Ascending aorta (tissue), 2 donors: Measurements from ENCODE around the gene WNT9B. TPM values are rescaled to one million over a fixed set of nuclear protein-coding genes. Genes with fewer than 3 reads are reported as not detected.

Source experiments
- DNase-seq, 2 donors: peaks; one replicate each; pipeline ENCODE4 v3.0.0-alpha.2; 2019; ENCODE audit warnings: low spot score in 2 of 2
- H3K27ac ChIP-seq, 2 donors: fragments of 200-600 bp; sonication (generic); one replicate each; pipeline ENCODE4 v1.5.1; 2016 to 2017; ENCODE audit warnings: mild to moderate bottlenecking in 1 of 2
- H3K27me3 ChIP-seq: fragments of 200-600 bp; sonication (generic); one replicate; pipeline ENCODE4 v1.5.1; 2017
- H3K36me3 ChIP-seq, 2 donors: fragments of 200-600 bp; sonication (generic); one replicate each; pipeline ENCODE4 v1.5.1; 2016
- H3K4me1 ChIP-seq, 2 donors: fragments of 200-600 bp; sonication (generic); one replicate each; pipeline ENCODE4 v1.5.1; 2016 to 2017; ENCODE audit warnings: mild to moderate bottlenecking in 1 of 2
- H3K4me3 ChIP-seq, 2 donors: fragments of 200-600 bp; sonication (generic); one replicate each; pipeline ENCODE4 v1.5.1; 2016 to 2017; ENCODE audit warnings: mild to moderate bottlenecking in 1 of 2
- H3K9me3 ChIP-seq, 2 donors: fragments of 200-600 bp; sonication (generic); one replicate each; pipeline ENCODE4 v1.5.1; 2016
- CTCF ChIP-seq, 3 experiments: fragments of 200-600 bp in 2 of 3; fragments of 450-650 bp in 1 of 3; sonication (generic) in 2 of 3; IDR thresholded peaks; one replicate each; pipeline ENCODE4 v1.5.1; 2016 to 2019; ENCODE audit warnings: antibody characterized with exemption in 3 of 3, mild to moderate bottlenecking in 1 of 3, moderate library complexity in 1 of 3
- intact Hi-C: fragments of 100-400 bp; cut with DNase I; formaldehyde crosslinking; loops from one replicate; pipeline ENCODE4 v1.15.1; 2023
- total RNA-seq: library from RNA; depleted of rRNA; stranded (reverse); fragments of >200 nt; gene quantifications from one replicate; pipeline ENCODE4 v1.1.0, GENCODE V29; 2016

Gene WNT9B
- total RNA-seq, 1 donor from 2014 or later = 5.6 TPM

- no peaks in the 10 kb centered on the region for H3K36me3 ChIP-seq
- peaks cover 29% of the 10 kb centered on the region for H3K27me3 ChIP-seq
- no peak for DNase-seq
- H3K4me1 ChIP-seq = peaks cover 6 to 8% of the 10 kb centered on the region in 2 donors
- intact Hi-C loops = no loop called here
- no peak overlapping the region for H3K27ac ChIP-seq
- TF ChIP-seq CTCF (IDR thresholded peaks at IDR 0.05) = no peak
- H3K9me3 ChIP-seq = no peaks in the 10 kb centered on the region
- no peak overlapping the region for H3K4me3 ChIP-seq
Observed at GRCh38 chr17:46815474-46816353, 35.7 kb upstream of the WNT9B start.

- Histone ChIP-seq H3K4me1 (peaks cover 6 to 8% of the 10 kb centered on the region in 2 donors), H3K4me3 (no peak overlapping the region), H3K9me3 (no peaks in the 10 kb centered on the region), H3K36me3 (no peaks in the 10 kb centered on the region), H3K27ac (no peak overlapping the region), H3K27me3 (peaks cover 32% of the 10 kb centered on the region)
- no peak for TF ChIP-seq CTCF (IDR thresholded peaks at IDR 0.05)
- no peak for DNase-seq
- intact Hi-C loops = no loop called here
Observed at GRCh38 chr17:46817151-46817900, 34.1 kb upstream of the WNT9B start.

GRCh38 chr17:46817901-46818209 is 33.5 kb upstream of the WNT9B start:
- intact Hi-C loops = no loop called here
- no peak for DNase-seq
- Histone ChIP-seq H3K27ac (no peak overlapping the region), H3K4me1 (peaks cover 6 to 8% of the 10 kb centered on the region in 2 donors), H3K9me3 (no peaks in the 10 kb centered on the region), H3K27me3 (peaks cover 37% of the 10 kb centered on the region), H3K4me3 (no peak overlapping the region), H3K36me3 (no peaks in the 10 kb centered on the region)
- TF ChIP-seq CTCF (IDR thresholded peaks at IDR 0.05) = no peak

- Histone ChIP-seq H3K4me1 (peaks cover 6 to 8% of the 10 kb centered on the region in 2 donors), H3K9me3 (no peaks in the 10 kb centered on the region), H3K27ac (no peak within 1 kb of the TSS), H3K4me3 (peak within 1 kb of the TSS; percentile 37 to 59), H3K36me3 (no peaks in the 10 kb centered on the region), H3K27me3 (peaks cover 37% of the 10 kb centered on the region)
- intact Hi-C loops = no loop called here
- TF ChIP-seq CTCF (IDR thresholded peaks at IDR 0.05) = no peak
- no peak for DNase-seq
Observed at GRCh38 chr17:46818316-46818928, 33.0 kb upstream of the WNT9B start, which contains the start of gene WNT3. WNT3 (minus strand) TSS chr17:46818692; CDS start chr17:46818597, 95 bp downstream.

GRCh38 chr17:46818929-46819859 is 32.2 kb upstream of the WNT9B start:
- no peaks in the 10 kb centered on the region for H3K9me3 ChIP-seq
- no peak overlapping the region for H3K27ac ChIP-seq
- DNase-seq = no peak
- intact Hi-C loops = no loop called here
- peaks cover 6 to 8% of the 10 kb centered on the region in 2 donors for H3K4me1 ChIP-seq
- H3K36me3 ChIP-seq = no peaks in the 10 kb centered on the region
- H3K4me3 ChIP-seq = peak overlapping the region; percentile 37 to 59
- peaks cover 37% of the 10 kb centered on the region for H3K27me3 ChIP-seq
- no peak for TF ChIP-seq CTCF (IDR thresholded peaks at IDR 0.05)
